ENCODE results near the gene CCDC134. TPM values are rescaled to one million over a fixed set of nuclear protein-coding genes. Genes with fewer than 3 reads are reported as not detected.

CCDC134 gene
- total and polyA plus RNA-seq, 2 donors (not counting 3 experiments of a cell fraction or from before 2014, with no cell fraction given) = 4.5 to 8.4 TPM

DNA sequence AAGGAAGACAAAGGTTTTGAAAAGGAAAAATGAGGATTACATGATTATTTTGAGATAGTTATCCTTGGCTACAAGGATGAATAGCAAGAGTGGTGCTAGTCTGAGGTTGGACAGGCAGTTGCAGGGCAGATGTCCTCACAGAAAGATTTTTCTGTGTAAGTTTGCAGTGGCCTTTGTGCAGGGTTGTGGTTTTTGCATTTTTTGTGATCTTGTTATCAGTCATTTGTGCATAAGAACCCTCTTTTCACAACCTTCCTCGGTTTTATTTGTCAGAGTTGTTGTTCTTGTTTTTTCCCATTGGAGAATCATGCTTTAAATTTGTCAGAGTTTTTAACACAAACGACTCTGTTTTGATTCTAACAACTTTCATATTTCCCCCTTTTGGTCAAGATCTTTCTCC is 1.4 kb downstream of the CCDC134 start:
- Histone ChIP-seq H3K27me3 (ENCODE audit: control insufficient read depth in 2 of 2, insufficient read depth in 2 of 2, low read length in 2 of 2) (no peaks in the 10 kb centered on the region), H4K20me1 (replicated peaks; ENCODE audit: control insufficient read depth, extremely low read depth, insufficient read depth, low read length) (no peaks in the 10 kb centered on the region), H3K9me3 (replicated peaks; ENCODE audit: control insufficient read depth, insufficient read depth, low read length) (no peaks in the 10 kb centered on the region), H3K4me2 (ENCODE audit: insufficient read depth, low read length) (no peak overlapping the region), H3K79me2 (ENCODE audit: control insufficient read depth, insufficient read depth, low read length) (peaks cover 5% of the 10 kb centered on the region), H3K4me1 (ENCODE audit: control insufficient read depth, extremely low read depth, insufficient read depth, low read length) (peaks cover 16% of the 10 kb centered on the region), H3K27ac (ENCODE audit: insufficient read depth, low read depth, low read length) (no peak overlapping the region), H3K9me1 (replicated peaks; ENCODE audit: control insufficient read depth, extremely low read depth, insufficient read depth, low read length) (no peaks in the 10 kb centered on the region), H3K9ac (replicated peaks; ENCODE audit: extremely low read depth, insufficient read depth, low read length) (no peak overlapping the region), H3K4me3 (replicated peaks in 1 of 3; ENCODE audit: insufficient read depth in 1 of 3, low read depth in 1 of 3, low read length in 3 of 3) (no peak overlapping the region), H3K36me3 (ENCODE audit: control insufficient read depth in 2 of 2, extremely low read depth in 1 of 2, insufficient read depth in 2 of 2, low read length in 2 of 2) (no peaks in the 10 kb centered on the region), H2AFZ (ENCODE audit: low read depth, low read length) (no peak overlapping the region)
- FAIRE-seq (no peak), DNase-seq (ENCODE audit: low read depth, low spot score) (no peak)
- BruUV-seq (replicated peaks) = no TSS peak
- TF ChIP-seq, protein P1, sequence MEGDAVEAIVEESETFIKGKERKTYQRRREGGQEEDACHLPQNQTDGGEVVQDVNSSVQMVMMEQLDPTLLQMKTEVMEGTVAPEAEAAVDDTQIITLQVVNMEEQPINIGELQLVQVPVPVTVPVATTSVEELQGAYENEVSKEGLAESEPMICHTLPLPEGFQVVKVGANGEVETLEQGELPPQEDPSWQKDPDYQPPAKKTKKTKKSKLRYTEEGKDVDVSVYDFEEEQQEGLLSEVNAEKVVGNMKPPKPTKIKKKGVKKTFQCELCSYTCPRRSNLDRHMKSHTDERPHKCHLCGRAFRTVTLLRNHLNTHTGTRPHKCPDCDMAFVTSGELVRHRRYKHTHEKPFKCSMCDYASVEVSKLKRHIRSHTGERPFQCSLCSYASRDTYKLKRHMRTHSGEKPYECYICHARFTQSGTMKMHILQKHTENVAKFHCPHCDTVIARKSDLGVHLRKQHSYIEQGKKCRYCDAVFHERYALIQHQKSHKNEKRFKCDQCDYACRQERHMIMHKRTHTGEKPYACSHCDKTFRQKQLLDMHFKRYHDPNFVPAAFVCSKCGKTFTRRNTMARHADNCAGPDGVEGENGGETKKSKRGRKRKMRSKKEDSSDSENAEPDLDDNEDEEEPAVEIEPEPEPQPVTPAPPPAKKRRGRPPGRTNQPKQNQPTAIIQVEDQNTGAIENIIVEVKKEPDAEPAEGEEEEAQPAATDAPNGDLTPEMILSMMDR (IDR thresholded peaks at IDR 0.05; ENCODE audit: extremely low read depth in 1 of 2, insufficient read depth in 1 of 2, low read depth in 1 of 2, low read length in 2 of 2) = no peak
- TF ChIP-seq GATA2 (IDR thresholded peaks at IDR 0.05; ENCODE audit: insufficient read depth, insufficient read length, low read depth, low read length) (no peak), EZH2 (IDR thresholded peaks at IDR 0.05; ENCODE audit: borderline replicate concordance, low read depth, low read length, severe bottlenecking) (no peak), POLR2A (IDR thresholded peaks at IDR 0.05; ENCODE audit: low read depth, low read length) (no peak), JUN (IDR thresholded peaks at IDR 0.05; ENCODE audit: borderline replicate concordance, insufficient read depth, insufficient read length, low read depth) (no peak)
- dilution Hi-C loops (cut with MboI; ENCODE audit: extremely low pct_ligation_motif_present, low sequenced_read_pairs) = no loop called here
- POLR2A ChIA-PET = no interaction called here
- CTCF ChIA-PET = interaction anchor here (0.9 to 4.0 kb wide), 5 partner anchors 12 to 145 kb away, joined by 3 to 51 read pairs (median 19); partner anchors contain the start of gene CENPM
- intact Hi-C loops (cut with micrococcal nuclease) = loop anchor here (2.0 to 5.0 kb wide), 2 partner anchors 31 to 105 kb away; partner anchors contain the start of genes MEI1 and SREBF2

DNA sequence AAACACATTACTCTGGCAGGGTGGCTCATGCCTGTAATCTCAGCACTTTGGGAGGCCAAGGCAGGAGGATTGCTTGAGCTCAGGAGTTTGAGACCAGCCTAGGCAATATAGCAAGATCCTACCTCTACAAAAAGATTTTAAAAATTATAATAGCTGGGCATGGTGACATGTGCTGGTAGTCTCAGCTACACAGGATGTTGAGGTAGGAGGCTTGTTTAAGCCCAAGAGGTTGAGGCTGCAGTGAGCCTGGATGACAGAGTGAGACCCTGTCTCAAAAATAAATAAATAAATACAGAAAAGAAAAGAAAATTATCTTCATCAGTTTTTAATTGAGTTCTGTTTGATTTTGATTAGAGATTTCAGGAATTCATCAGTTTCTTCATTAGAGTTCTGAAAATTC is 5.2 kb downstream of the CCDC134 start:
- intact Hi-C loops (cut with micrococcal nuclease) = no loop called here
- CTCF ChIA-PET = interaction anchor here (1.0 to 1.2 kb wide), 2 partner anchors 20 to 59 kb away, joined by 3 to 4 read pairs; no protein-coding TSS in a partner anchor
- Histone ChIP-seq H3K36me3 (ENCODE audit: control insufficient read depth in 2 of 2, extremely low read depth in 1 of 2, insufficient read depth in 2 of 2, low read length in 2 of 2) (no peaks in the 10 kb centered on the region), H2AFZ (ENCODE audit: low read depth, low read length) (no peak overlapping the region), H3K4me3 (replicated peaks in 1 of 3; ENCODE audit: insufficient read depth in 1 of 3, low read depth in 1 of 3, low read length in 3 of 3) (no peak overlapping the region), H4K20me1 (replicated peaks; ENCODE audit: control insufficient read depth, extremely low read depth, insufficient read depth, low read length) (no peaks in the 10 kb centered on the region), H3K27me3 (ENCODE audit: control insufficient read depth in 2 of 2, insufficient read depth in 2 of 2, low read length in 2 of 2) (no peaks in the 10 kb centered on the region), H3K79me2 (ENCODE audit: control insufficient read depth, insufficient read depth, low read length) (peaks cover 5% of the 10 kb centered on the region), H3K27ac (ENCODE audit: insufficient read depth, low read depth, low read length) (no peak overlapping the region), H3K9me3 (replicated peaks; ENCODE audit: control insufficient read depth, insufficient read depth, low read length) (no peaks in the 10 kb centered on the region), H3K4me2 (ENCODE audit: insufficient read depth, low read length) (no peak overlapping the region), H3K4me1 (ENCODE audit: control insufficient read depth, extremely low read depth, insufficient read depth, low read length) (peaks cover 7% of the 10 kb centered on the region), H3K9ac (replicated peaks; ENCODE audit: extremely low read depth, insufficient read depth, low read length) (no peak overlapping the region), H3K9me1 (replicated peaks; ENCODE audit: control insufficient read depth, extremely low read depth, insufficient read depth, low read length) (no peaks in the 10 kb centered on the region)
- DNase-seq (ENCODE audit: low read depth, low spot score) (no peak), FAIRE-seq (no peak)
- POLR2A ChIA-PET = no interaction called here
- dilution Hi-C loops (cut with MboI; ENCODE audit: extremely low pct_ligation_motif_present, low sequenced_read_pairs) = no loop called here
- no peak for TF ChIP-seq GATA2 (IDR thresholded peaks at IDR 0.05; ENCODE audit: insufficient read depth, insufficient read length, low read depth, low read length)
- TF ChIP-seq, protein P1 (IDR thresholded peaks at IDR 0.05; ENCODE audit: extremely low read depth in 1 of 2, insufficient read depth in 1 of 2, low read depth in 1 of 2, low read length in 2 of 2) = no peak
- TF ChIP-seq EZH2 (IDR thresholded peaks at IDR 0.05; ENCODE audit: borderline replicate concordance, low read depth, low read length, severe bottlenecking) = no peak
- no peak for TF ChIP-seq FOS (IDR thresholded peaks at IDR 0.05; ENCODE audit: borderline replicate concordance, insufficient read depth, low read length)
- TF ChIP-seq MYC (IDR thresholded peaks at IDR 0.05; ENCODE audit: low read depth, low read length) = no peak
- TF ChIP-seq POLR2A (IDR thresholded peaks at IDR 0.05; ENCODE audit: low read depth, low read length) = no peak
- no peak for TF ChIP-seq JUN (IDR thresholded peaks at IDR 0.05; ENCODE audit: borderline replicate concordance, insufficient read depth, insufficient read length, low read depth)
- TF ChIP-seq, protein P2, sequence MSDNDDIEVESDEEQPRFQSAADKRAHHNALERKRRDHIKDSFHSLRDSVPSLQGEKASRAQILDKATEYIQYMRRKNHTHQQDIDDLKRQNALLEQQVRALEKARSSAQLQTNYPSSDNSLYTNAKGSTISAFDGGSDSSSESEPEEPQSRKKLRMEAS (IDR thresholded peaks at IDR 0.05; ENCODE audit: insufficient read depth, insufficient read length) = no peak
- TF ChIP-seq POLR2AphosphoS5 (IDR thresholded peaks at IDR 0.05; ENCODE audit: insufficient read depth, low read depth, low read length) = no peak
- no TSS peak for BruUV-seq (replicated peaks)
